22Rv1 (cell line): ENCODE data around the gene TMEM221.

ENCODE experiments used
- CTCF ChIP-seq: fragments of 450-650 bp; IDR thresholded peaks from 2 replicates; pipeline ENCODE4 v1.5.1; 2017; ENCODE audit warnings: mild to moderate bottlenecking
- ZFX ChIP-seq: fragments of 450-650 bp; IDR thresholded peaks from 2 replicates; pipeline ENCODE4 v1.6.1; 2017; ENCODE audit warnings: antibody characterized with exemption, borderline replicate concordance

GRCh38 chr19:17421942-17422341 is 26.5 kb downstream of the TMEM221 start:
- TF ChIP-seq CTCF, result no peak
- no peak for TF ChIP-seq ZFX
